Osteocyte (in vitro differentiated cells): ENCODE data around the gene ZNF525. TPM values are rescaled to one million over a fixed set of nuclear protein-coding genes. Genes with fewer than 3 reads are reported as not detected.

Source experiments
- DNase-seq: peaks from one replicate; pipeline ENCODE4 v3.0.0; 2021; ENCODE audit warnings: mixed read lengths; ENCODE audit not compliant: unreplicated experiment; ENCODE audit errors: extremely low spot score
- H3K27ac Mint-ChIP-seq: one replicate; pipeline ENCODE4 v1.8.0; 2021; ENCODE audit warnings: mild to moderate bottlenecking, mixed read lengths; ENCODE audit not compliant: unreplicated experiment
- H3K27me3 Mint-ChIP-seq: one replicate; pipeline ENCODE4 v1.8.0; 2021; ENCODE audit warnings: mixed read lengths; ENCODE audit not compliant: unreplicated experiment
- H3K36me3 Mint-ChIP-seq: one replicate; pipeline ENCODE4 v1.8.0; 2021; ENCODE audit warnings: mixed read lengths; ENCODE audit not compliant: unreplicated experiment
- H3K4me1 Mint-ChIP-seq: one replicate; pipeline ENCODE4 v1.8.0; 2021; ENCODE audit warnings: mixed read lengths; ENCODE audit not compliant: unreplicated experiment
- H3K4me3 Mint-ChIP-seq: one replicate; pipeline ENCODE4 v1.8.0; 2021; ENCODE audit warnings: mild to moderate bottlenecking, moderate library complexity, mixed read lengths; ENCODE audit not compliant: unreplicated experiment
- H3K9me3 Mint-ChIP-seq: one replicate; pipeline ENCODE4 v1.8.0; 2021; ENCODE audit warnings: mixed read lengths; ENCODE audit not compliant: unreplicated experiment
- CTCF ChIP-seq: fragments of 200-600 bp; sonication (generic); IDR thresholded peaks from 2 replicates; pipeline ENCODE4 v1.5.0; 2021; ENCODE audit warnings: antibody characterized with exemption, mild to moderate bottlenecking, moderate library complexity
- total RNA-seq: library from RNA; stranded (reverse); gene quantifications from 2 replicates; pipeline ENCODE4 v1.2.1, GENCODE V29; 2021

The ZNF525 gene
- total RNA-seq, 1 donor from 2014 or later = 7.6 TPM

DNA sequence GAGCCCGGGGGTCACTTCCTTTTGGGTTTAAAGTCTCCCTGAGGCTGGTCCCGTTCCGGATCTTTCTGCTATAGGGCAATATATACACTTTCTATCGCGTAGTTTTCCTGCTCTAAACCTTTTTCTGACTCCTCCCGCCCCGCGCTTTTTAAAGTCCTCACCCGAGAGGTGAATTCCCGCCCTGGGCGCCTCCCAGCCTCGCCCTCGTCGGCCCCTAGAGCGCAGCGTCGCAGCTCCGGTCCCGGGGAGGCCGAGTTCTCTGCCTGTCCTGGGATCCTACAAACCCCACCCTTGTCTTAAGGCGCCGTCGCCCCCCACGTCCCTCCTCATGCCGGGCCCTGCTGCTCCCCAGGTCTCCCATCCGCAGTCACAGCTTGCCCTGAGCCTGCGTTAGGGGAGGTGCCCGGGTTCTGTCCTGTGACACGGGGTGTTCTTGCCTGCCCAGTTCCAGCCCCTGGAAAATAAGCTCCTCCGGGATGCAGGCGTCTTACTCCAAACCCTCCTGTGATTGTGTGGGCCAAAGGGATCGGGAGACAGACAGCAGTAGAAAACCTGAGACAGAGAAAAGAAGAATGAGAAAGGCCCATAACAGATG is 491 bp downstream of the ZNF525 start:
- H3K4me1 Mint-ChIP-seq = peaks cover 13% of the 10 kb centered on the region
- peak overlapping the region; percentile 90 for H3K4me3 Mint-ChIP-seq
- DNase-seq = no peak
- peaks cover 3% of the 10 kb centered on the region for H3K36me3 Mint-ChIP-seq
- no peaks in the 10 kb centered on the region for H3K27me3 Mint-ChIP-seq
- TF ChIP-seq CTCF = no peak
- H3K9me3 Mint-ChIP-seq = peaks cover 14% of the 10 kb centered on the region
- H3K27ac Mint-ChIP-seq = peak overlapping the region; percentile 90

- peaks cover 43% of the 10 kb centered on the region for H3K36me3 Mint-ChIP-seq
- no peaks in the 10 kb centered on the region for H3K4me1 Mint-ChIP-seq
- H3K4me3 Mint-ChIP-seq = no peak overlapping the region
- no peaks in the 10 kb centered on the region for H3K27me3 Mint-ChIP-seq
- peaks cover 10% of the 10 kb centered on the region for H3K9me3 Mint-ChIP-seq
- TF ChIP-seq CTCF = no peak
- H3K27ac Mint-ChIP-seq = no peak overlapping the region
- DNase-seq = no peak
These were observed 6.7 kb downstream of the ZNF525 start for GRCh38 chr19:53372196-53372595.

- Mint-ChIP-seq H3K27ac (no peak overlapping the region), H3K4me1 (no peaks in the 10 kb centered on the region), H3K4me3 (no peak overlapping the region), H3K27me3 (no peaks in the 10 kb centered on the region), H3K9me3 (peaks cover 16% of the 10 kb centered on the region), H3K36me3 (peaks cover 62% of the 10 kb centered on the region)
- no peak for DNase-seq
- TF ChIP-seq CTCF = no peak
These were observed 8.8 kb downstream of the ZNF525 start for GRCh38 chr19:53374288-53374687.

- Mint-ChIP-seq H3K36me3 (peaks cover 65% of the 10 kb centered on the region), H3K4me1 (no peaks in the 10 kb centered on the region), H3K27ac (no peak overlapping the region), H3K9me3 (peaks cover 16% of the 10 kb centered on the region), H3K4me3 (no peak overlapping the region), H3K27me3 (no peaks in the 10 kb centered on the region)
- DNase-seq = no peak
- TF ChIP-seq CTCF = no peak
These were observed 9.2 kb downstream of the ZNF525 start for GRCh38 chr19:53374743-53375142.

DNA sequence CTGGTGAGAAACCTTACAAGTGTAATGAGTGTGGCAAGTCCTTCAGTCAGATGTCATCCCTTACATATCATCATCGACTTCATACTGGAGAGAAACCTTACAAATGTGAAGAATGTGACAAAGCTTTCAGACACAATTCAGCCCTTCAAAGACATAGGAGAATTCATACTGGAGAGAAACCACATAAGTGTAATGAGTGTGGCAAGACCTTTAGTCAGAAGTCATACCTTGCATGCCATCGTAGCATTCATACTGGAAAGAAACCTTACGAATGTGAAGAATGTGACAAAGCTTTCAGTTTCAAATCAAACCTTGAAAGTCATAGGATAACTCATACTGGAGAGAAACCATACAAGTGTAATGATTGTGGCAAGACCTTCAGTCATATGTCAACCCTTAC is 15.9 kb downstream of the ZNF525 start:
- no peaks in the 10 kb centered on the region for H3K27me3 Mint-ChIP-seq
- no peak overlapping the region for H3K27ac Mint-ChIP-seq
- no peak for DNase-seq
- TF ChIP-seq CTCF = no peak
- H3K36me3 Mint-ChIP-seq = peaks cover 79% of the 10 kb centered on the region
- no peaks in the 10 kb centered on the region for H3K4me1 Mint-ChIP-seq
- peaks cover 65% of the 10 kb centered on the region for H3K9me3 Mint-ChIP-seq
- no peak overlapping the region for H3K4me3 Mint-ChIP-seq
